Stimulated activated memory B cell treated with anti-CD40 and anti-IgM and Interleukin-4, amounts not matched to agents 10 μg/mL and 1 μg/mL and 100 μg/mL, for 72 hours (primary cell): ENCODE data around the gene PRXL2C.
"Not testable (repeated sequence)": the region's sequence is repeated elsewhere in the genome, so short reads cannot be mapped to it uniquely, and the experiment has no call there.

Source experiments
- ATAC-seq: fragments of 150-1000 bp; cut with Tn5 transposase; 2 replicates; pipeline ENCODE4 v1.10.0; 2021
- H3K27ac Mint-ChIP-seq: one replicate; pipeline ENCODE4 v1.8.0; 2022; ENCODE audit warnings: mild to moderate bottlenecking, mixed read lengths
- H3K27me3 Mint-ChIP-seq: one replicate; pipeline ENCODE4 v1.8.0; 2022; ENCODE audit warnings: mixed read lengths
- H3K36me3 Mint-ChIP-seq: one replicate; pipeline ENCODE4 v1.8.0; 2022; ENCODE audit warnings: mixed read lengths
- H3K4me1 Mint-ChIP-seq: one replicate; pipeline ENCODE4 v1.8.0; 2022; ENCODE audit warnings: mixed read lengths
- H3K4me3 Mint-ChIP-seq: one replicate; pipeline ENCODE4 v1.8.0; 2022; ENCODE audit warnings: mild to moderate bottlenecking, moderate library complexity, mixed read lengths
- H3K9me3 Mint-ChIP-seq: one replicate; pipeline ENCODE4 v1.8.0; 2022; ENCODE audit warnings: mixed read lengths

The PRXL2C gene

GRCh38 chr9:96620832-96621269, 34.3 kb downstream of the PRXL2C start:
- Mint-ChIP-seq H3K36me3 (no peaks in the 10 kb centered on the region), H3K27ac (no peak overlapping the region), H3K4me3 (no peak overlapping the region), H3K4me1 (peaks cover 13% of the 10 kb centered on the region), H3K27me3 (peaks cover 53% of the 10 kb centered on the region), H3K9me3 (no peaks in the 10 kb centered on the region)
- ATAC-seq = no peak

DNA sequence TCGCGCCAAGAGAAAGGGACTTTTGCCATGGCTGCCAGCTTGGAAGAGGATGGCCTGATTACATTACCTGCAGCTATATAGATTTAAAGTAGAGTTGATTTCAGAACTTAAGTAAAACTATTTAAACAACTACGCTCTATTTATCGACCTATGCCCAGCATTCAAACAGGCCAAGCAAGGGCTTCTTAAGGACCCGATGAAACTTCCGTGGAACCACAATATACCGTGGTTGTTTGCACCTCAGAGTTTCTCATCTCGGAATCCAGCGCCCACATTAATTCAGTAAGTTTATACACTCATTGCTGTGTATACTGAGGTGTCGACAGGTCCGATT, 35.0 kb downstream of the PRXL2C start:
- H3K9me3 Mint-ChIP-seq = no peaks in the 10 kb centered on the region

DNA sequence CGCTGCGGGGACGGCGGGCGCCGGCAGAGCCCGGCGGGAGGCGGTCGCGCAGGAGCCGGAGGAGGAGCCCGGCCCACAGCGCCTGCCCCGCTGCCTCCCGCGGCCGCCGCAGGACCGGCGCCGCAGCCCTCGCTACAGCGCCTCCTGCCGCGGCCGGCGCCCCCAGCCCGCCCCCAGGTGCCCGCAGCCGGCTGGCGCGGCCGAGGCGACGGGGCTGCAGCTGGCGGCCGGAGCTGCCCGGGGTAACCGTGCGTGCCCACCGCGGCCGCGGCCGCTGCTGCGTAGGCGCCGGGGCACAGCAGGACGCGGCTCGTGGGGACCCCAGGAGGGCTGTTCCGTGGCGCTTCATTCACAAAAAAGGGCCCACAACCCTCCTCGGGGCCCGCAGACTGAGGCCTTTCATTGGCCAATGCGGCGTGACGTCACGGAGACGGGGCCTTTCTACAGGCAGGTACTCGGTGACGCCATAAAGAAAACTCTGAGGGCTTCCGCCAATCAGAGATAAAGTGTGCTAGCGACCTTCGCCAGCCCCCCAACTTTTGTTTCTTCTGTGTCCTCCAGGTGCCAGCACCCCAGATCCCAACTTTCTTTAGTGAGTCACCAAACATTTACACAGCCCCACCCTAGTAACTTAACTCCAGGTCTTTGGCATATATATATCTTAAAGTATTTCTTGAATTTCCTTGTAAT, 35.5 kb downstream of the PRXL2C start, which contains the start of gene CDC14B:
Gene CDC14B (minus strand): TSS at position 353 of the 690 bp plus-strand sequence. CDS start 465 bp downstream, outside the sequence.
- peak within 1 kb of the TSS; percentile 66 for H3K4me3 Mint-ChIP-seq
- ATAC-seq = peak; percentile 81
- no peaks in the 10 kb centered on the region for H3K9me3 Mint-ChIP-seq
- no peak within 1 kb of the TSS for H3K27ac Mint-ChIP-seq
- H3K27me3 Mint-ChIP-seq = peaks cover 63% of the 10 kb centered on the region
- no peaks in the 10 kb centered on the region for H3K36me3 Mint-ChIP-seq
- H3K4me1 Mint-ChIP-seq = peaks cover 13% of the 10 kb centered on the region

More for the DNA sequence above, 35.0 kb downstream of the PRXL2C start:
- ATAC-seq = no peak
- Mint-ChIP-seq H3K36me3 (no peaks in the 10 kb centered on the region), H3K27me3 (peaks cover 60% of the 10 kb centered on the region), H3K4me3 (peak overlapping the region; percentile 61), H3K27ac (no peak overlapping the region), H3K4me1 (peaks cover 13% of the 10 kb centered on the region)

DNA sequence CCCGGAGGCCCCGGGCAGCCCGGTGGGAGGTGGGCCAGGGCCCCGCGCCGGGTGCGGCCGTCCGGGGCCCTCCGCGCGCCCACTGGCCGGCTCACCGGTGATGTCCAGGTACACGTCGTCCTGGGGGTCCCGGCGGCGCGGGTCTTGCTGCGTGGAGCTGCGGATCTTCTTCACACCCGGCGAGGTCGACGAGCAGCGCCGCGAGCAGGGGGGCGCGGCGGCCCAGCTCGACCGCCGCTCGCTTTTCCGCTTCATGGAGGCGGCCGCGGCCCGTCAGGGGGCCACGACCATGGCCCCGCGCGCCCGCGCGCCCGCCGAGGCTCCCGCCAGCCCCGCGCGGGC, 36.0 kb downstream of the PRXL2C start:
- peaks cover 13% of the 10 kb centered on the region for H3K4me1 Mint-ChIP-seq
- no peak overlapping the region for H3K4me3 Mint-ChIP-seq
- no peaks in the 10 kb centered on the region for H3K36me3 Mint-ChIP-seq
- H3K9me3 Mint-ChIP-seq = no peaks in the 10 kb centered on the region
- no peak overlapping the region for H3K27ac Mint-ChIP-seq
- peaks cover 63% of the 10 kb centered on the region for H3K27me3 Mint-ChIP-seq
- peak; percentile 40 for ATAC-seq

- Mint-ChIP-seq H3K9me3 (no peaks in the 10 kb centered on the region), H3K4me3 (peak overlapping the region; percentile 66), H3K27ac (no peak overlapping the region), H3K27me3 (peaks cover 63% of the 10 kb centered on the region), H3K36me3 (no peaks in the 10 kb centered on the region), H3K4me1 (peaks cover 13% of the 10 kb centered on the region)
- ATAC-seq = no peak
Measured at GRCh38 chr9:96618209-96619123, 36.7 kb downstream of the PRXL2C start.

- Mint-ChIP-seq H3K36me3 (no peaks in the 10 kb centered on the region), H3K27me3 (peaks cover 62% of the 10 kb centered on the region), H3K9me3 (no peaks in the 10 kb centered on the region), H3K27ac (no peak overlapping the region), H3K4me3 (no peak overlapping the region), H3K4me1 (peaks cover 13% of the 10 kb centered on the region)
- ATAC-seq = no peak
Measured at GRCh38 chr9:96617439-96618185, 37.5 kb downstream of the PRXL2C start.

GRCh38 chr9:96616817-96617438, 38.2 kb downstream of the PRXL2C start:
- no peak overlapping the region for H3K27ac Mint-ChIP-seq
- no peaks in the 10 kb centered on the region for H3K36me3 Mint-ChIP-seq
- H3K27me3 Mint-ChIP-seq = peaks cover 61% of the 10 kb centered on the region
- ATAC-seq = no peak
- H3K9me3 Mint-ChIP-seq = no peaks in the 10 kb centered on the region
- peaks cover 13% of the 10 kb centered on the region for H3K4me1 Mint-ChIP-seq
- no peak overlapping the region for H3K4me3 Mint-ChIP-seq

DNA sequence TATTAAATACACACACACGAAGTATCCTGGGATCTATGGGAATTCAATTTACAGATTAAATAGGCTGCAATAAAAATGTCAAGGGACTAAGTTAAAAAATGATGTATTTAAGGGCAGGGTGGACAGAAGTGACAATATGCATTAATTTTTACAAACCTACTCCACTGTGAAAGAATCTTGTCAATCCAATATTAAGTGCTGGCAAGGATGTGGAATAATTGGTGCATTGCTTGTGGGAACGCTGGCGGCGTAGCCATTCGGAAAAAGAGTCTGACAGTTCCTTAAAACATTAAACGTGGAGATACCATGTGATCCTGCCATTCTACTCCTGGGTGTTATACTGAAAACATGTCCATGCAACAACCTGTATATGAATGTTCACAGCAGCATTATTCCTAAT, 39.7 kb downstream of the PRXL2C start:
- H3K4me1 Mint-ChIP-seq = peaks cover 8% of the 10 kb centered on the region
- no peak for ATAC-seq
- no peaks in the 10 kb centered on the region for H3K9me3 Mint-ChIP-seq
- H3K27ac Mint-ChIP-seq = no peak overlapping the region
- no peak overlapping the region for H3K4me3 Mint-ChIP-seq
- H3K27me3 Mint-ChIP-seq = peaks cover 61% of the 10 kb centered on the region
- no peaks in the 10 kb centered on the region for H3K36me3 Mint-ChIP-seq

DNA sequence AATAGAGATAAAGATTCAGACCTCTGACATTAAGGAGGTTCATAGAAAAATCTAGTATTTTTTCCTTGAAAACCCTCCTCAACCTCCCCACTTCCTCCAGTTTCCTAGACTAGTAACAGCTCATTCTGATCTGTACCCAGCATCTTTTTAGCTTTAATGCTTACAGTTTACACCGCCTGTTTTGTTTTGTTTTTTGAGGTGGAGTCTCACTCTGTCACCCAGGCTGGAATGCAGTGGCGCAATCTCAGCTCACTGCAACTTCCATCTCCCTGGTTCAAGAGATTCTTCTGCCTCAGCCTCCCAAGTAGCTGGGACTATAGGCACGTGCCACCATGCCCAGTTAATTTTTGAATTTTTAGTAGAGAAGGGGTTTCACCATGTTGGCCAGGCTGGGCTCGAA, 40.5 kb downstream of the PRXL2C start:
- not testable (repeated sequence) for H3K9me3 Mint-ChIP-seq, H3K4me3 Mint-ChIP-seq, H3K36me3 Mint-ChIP-seq, H3K27ac Mint-ChIP-seq, ATAC-seq, H3K4me1 Mint-ChIP-seq
- peaks cover 60% of the 10 kb centered on the region for H3K27me3 Mint-ChIP-seq

DNA sequence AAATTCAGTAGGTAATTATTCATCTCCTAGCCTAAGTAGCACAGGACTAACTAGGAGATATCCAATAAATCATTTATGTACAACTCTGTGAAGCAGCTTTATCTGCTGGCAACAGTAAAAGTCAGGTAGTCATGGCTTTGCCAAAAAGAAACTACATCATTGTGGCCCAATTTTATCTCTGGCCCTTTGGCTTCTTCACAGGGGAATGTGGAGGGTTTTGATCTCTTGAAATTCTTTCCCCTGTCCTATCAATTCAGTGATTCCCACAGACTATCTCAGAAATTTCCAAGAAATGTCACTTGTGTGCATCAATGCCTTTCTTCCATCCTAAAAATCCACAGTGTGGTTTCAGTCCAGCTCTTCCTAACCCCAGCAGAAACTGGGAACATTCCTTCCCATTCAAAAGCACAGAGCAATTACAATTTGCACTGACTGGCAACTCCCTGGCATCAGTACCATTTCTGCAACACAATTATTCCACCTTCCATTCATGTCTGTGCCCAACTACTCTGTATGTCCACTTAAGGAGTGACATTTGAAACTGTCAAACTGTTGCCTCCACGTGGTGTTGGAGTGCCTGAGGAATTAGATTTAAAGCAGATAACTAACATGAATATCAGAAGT, 42.0 kb downstream of the PRXL2C start:
- no peak for ATAC-seq
- Mint-ChIP-seq H3K36me3 (no peaks in the 10 kb centered on the region), H3K27ac (no peak overlapping the region), H3K4me1 (peaks cover under 1% of the 10 kb centered on the region), H3K9me3 (no peaks in the 10 kb centered on the region), H3K4me3 (no peak overlapping the region), H3K27me3 (peaks cover 55% of the 10 kb centered on the region)

DNA sequence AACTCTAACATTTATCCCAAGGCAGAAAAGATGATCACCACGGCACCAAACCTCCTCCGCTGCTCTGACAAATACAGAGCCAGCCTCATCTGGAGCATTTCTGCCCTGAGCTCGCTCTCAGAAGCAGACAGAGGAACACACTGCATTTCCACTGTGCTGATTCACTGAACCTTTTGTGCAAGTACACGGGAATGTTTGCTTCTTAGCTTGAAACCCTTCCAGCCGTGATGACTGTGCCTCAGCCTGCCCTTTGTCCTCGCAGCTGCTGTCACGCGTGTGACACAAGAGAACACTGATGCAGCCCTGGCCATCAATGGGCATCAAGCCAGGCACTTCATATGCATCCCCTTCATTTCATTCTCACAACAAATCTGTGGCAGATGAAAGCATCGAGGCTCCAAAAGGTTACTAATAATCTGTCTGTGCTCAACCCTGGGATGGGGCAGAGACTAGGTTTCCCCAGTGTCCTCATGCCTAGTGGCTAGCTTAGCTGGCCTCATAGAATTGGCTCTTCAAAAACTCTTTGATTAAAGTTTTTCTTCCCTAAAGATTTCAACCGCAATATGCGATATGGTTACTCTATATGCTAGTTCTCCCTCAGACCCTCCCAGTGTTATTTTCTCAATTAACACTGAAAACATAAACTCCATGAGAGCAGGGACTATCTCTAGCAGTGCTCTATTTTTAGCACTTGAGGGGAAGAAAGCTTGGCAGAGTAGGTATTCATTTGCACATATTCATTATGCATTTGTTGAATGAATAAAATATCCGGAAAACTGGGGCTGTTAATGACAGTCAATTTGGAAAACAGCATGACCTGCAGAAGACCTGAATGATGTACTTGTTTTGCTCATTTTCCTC, 42.8 kb downstream of the PRXL2C start:
- Mint-ChIP-seq H3K27me3 (peaks cover 48% of the 10 kb centered on the region), H3K9me3 (no peaks in the 10 kb centered on the region), H3K27ac (no peak overlapping the region), H3K4me3 (no peak overlapping the region), H3K36me3 (no peaks in the 10 kb centered on the region), H3K4me1 (no peaks in the 10 kb centered on the region)
- ATAC-seq = peak; percentile 27

DNA sequence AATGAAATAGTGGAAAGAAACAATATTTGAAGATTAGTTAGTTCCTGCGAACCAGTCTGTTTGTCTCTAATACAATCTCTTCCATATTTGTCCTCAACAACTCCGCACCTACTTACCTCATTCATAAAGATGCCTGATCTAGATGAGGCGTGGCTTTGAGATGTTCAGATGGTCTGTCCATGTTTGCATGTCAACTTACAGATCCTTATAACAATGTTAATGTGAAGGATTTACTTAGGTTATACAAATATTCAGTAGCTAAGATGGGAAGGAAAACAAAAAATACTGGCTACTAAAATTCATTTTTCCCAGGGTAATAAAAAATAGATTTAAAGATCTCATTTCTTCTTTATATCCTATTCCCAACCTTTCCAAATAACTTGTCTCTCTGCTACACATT, 43.8 kb downstream of the PRXL2C start:
- peaks cover 38% of the 10 kb centered on the region for H3K27me3 Mint-ChIP-seq
- no peak for ATAC-seq
- H3K4me1 Mint-ChIP-seq = no peaks in the 10 kb centered on the region
- no peak overlapping the region for H3K27ac Mint-ChIP-seq
- no peaks in the 10 kb centered on the region for H3K36me3 Mint-ChIP-seq
- H3K9me3 Mint-ChIP-seq = peaks cover under 1% of the 10 kb centered on the region
- H3K4me3 Mint-ChIP-seq = no peak overlapping the region

DNA sequence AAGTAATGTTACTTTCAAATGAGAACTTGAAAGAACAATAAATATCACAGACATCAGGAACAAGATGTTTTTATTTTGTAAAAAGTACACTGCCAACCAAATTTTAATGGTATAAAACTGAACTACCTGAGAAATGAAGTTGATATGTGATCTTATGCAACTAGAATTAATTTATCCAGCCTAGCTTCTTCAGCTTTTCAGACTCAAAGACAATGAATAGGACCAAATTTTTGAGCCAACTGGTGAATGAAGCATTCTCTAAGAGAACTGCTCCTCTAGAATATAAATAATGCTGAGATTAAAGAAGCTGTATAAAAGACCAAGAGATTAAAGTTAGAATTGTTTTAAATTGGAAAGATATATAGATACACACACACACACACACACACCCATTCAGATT, 45.4 kb downstream of the PRXL2C start:
- H3K27me3 Mint-ChIP-seq = peaks cover 24% of the 10 kb centered on the region
- H3K36me3 Mint-ChIP-seq = no peaks in the 10 kb centered on the region
- ATAC-seq = no peak
- no peak overlapping the region for H3K27ac Mint-ChIP-seq
- no peaks in the 10 kb centered on the region for H3K4me1 Mint-ChIP-seq
- peaks cover 2% of the 10 kb centered on the region for H3K9me3 Mint-ChIP-seq
- no peak overlapping the region for H3K4me3 Mint-ChIP-seq

DNA sequence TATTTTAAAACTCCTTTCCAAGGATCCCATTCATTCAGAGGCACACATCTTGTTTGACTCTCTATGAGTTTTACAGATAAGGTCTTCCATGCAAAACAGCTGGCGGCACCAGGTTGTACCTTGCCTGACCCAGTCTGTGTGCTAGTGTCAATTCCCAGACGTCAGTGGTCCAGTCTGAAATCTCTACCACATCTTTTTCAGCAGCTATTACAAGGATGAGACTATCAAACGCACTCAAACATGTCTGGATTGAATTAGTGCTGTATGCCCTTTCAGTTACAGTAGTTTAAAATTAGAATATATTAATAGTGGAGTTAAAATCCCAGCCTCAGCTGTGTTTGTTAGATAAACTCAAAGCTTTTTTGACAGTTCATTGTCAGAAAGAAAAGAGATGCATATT, 47.1 kb downstream of the PRXL2C start:
- Mint-ChIP-seq H3K36me3 (no peaks in the 10 kb centered on the region), H3K4me3 (no peak overlapping the region), H3K27me3 (peaks cover 24% of the 10 kb centered on the region), H3K27ac (no peak overlapping the region), H3K9me3 (peaks cover 2% of the 10 kb centered on the region), H3K4me1 (no peaks in the 10 kb centered on the region)
- ATAC-seq = no peak
